CD4-positive, alpha-beta T cell treated with Interleukin-10 for 1 hour (primary cell): ENCODE measurements around the gene TBCD.

ENCODE experiments used
- DNase-seq: peaks from one replicate; pipeline ENCODE4 v3.0.0-alpha.2; 2020

The TBCD gene

DNA sequence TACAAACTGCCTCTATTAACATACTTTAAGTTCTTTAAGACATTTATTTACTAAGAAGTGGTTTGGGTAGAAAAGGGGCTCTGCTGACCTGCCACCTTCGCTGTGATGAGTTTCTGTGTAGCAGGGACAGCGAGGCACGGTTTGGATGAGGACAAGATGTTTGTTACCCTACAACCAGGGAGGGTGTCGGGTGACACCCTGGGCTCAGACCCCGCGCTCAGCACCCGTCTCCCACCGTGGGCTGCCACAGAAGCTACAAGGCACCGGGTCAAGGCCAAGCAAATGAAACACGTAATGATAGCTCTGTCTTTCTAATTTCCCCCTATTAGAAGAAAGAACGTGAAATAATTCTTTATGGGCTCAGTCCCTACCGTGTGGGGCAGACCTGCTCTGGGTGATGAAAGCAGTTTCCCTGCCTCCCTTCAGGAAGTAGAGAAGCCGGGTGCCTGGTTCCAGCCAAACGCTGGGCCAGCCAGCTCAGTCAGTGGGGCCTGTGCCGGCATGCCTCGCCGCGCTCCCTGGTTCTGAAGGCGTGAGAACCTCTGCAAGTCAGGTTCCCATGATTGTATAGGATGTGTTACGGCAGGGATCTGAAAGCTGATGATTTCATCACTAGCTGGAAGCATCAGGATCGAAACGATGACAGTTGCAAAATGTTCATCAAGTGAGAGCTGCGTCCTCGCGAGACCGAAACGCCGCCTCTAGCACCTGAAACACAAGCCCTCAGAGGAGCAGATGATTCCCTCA is 84.1 kb downstream of the TBCD start:
- DNase-seq, result no peak

DNA sequence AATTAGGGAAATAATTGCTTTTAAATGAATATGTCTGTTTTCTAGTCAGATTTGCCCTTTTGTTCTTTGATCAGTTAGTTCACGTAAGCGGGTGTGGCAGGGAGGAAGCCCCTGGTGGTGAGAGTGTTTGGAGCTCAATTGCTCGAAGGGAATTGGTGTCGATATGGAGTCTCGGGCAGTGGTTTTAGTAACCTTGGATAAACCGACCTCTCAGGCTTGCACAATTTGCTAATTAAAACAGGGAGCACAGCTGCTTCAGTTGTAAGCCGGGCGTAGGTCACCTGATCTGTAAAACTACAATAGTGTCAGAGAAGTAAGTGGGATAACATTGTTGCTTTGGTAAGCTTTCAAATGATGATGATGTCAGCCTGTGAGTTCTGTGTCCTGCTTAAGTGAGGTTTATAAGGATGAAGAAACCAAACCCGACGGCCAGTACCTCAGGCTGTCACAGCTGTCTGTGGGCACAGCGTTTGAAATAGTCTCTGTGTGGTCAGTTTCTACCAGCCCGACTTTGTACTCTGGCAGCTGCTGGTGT is 85.0 kb downstream of the TBCD start:
- DNase-seq, result no peak

DNA sequence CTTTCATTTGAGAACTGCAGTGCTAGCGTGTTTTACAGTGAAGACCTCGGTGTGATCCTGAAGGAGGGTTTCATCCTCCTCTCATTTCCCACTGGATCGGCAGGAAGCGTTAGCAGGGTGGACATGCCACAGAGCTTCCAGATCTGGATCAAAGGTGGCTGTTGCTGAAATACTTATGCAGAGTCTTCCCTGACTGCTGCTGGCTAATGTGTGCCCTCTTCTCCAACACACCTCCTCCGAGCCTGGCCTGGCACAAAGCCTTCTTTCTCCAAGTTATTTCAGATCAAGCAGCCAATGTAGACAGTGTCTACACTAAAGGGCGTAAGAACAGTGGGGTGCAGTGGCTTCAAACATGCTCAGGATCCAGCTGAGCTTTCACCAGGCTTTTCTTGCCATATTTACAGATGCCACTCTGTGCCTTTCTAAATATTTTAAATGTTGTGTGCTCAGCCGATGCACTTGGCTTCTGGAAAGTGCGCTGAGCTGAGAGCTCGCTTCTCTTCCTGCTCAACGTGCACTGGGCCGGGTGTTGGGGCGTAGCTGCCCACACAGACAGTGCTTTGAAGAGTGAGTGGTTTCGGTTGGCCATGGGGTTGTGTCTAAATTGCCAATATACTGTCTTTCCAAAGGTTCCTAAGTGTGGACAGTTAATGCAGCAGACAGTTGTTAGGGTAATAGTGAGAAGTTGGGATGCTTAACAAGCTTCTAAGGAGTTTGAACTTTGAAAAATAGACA is 85.9 kb downstream of the TBCD start:
- DNase-seq, result no peak

DNA sequence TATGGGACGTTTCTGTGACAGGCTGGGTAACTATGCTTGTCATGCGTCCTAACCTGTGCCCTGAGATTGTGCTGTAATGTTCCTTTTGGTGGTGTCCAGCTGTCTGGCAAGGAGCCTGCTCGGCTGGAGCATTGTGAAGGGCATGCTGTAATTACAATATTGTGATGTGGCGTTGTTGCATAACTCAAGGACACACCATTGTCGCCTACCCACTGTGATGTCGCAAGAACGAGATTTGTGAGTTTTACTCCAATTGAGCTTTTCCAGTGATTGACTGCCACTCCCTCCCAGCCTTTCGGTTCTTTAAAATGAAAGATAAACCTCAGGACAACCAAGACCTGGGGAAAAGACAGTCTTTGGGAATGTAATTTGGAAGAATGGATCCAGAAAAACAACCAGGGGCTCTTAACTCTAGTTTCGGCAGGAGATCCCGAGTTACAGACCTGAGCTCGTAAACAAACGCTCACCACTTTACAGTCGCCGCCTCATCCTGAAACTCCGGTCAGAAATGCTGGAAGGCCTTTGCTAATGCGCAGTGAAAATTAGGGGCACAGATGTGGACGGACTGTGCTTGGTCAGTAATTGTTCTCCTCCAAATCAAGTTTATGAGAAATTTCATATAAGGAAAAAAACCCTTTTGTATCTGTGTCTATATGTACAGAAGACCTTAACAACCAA is 86.7 kb downstream of the TBCD start:
- no peak for DNase-seq

DNA sequence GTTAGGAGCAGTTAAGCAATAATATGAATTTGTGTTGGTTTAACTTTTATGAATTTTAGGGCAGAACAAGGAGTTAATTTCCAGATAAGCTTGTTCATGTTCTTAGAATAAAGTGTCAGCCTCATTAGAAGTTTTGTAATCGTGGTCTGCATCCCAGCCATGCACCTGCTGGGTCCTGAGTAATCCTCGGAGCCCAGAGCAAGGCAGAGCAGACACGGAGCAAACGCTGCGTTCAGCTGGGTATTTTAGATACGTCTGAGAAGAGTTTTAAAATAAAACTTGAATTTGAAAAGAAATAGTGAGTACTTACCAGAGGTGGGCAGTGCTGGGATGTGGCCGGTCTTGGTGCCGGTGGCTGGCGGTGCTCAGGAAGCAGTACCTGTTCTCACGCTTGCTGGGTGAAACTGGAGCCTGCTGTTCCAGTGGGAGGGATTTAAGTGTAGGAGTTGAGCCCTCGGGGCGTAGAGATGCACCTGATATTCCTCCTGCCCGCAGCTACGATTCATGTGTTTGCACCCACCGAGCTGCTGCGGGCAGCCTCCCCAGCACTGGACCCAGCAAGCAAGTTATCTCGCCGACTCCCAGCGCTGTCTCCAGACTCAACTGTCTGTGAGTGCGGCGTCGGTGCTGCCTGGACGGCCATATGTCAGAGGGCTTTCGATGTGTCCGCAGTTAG is 87.9 kb downstream of the TBCD start, which contains the start of gene ZNF750:
Gene ZNF750 (minus strand): TSS at position 406 of the 676 bp plus-strand sequence. CDS start 7,568 bp downstream, outside the sequence.
- DNase-seq, result no peak

DNA sequence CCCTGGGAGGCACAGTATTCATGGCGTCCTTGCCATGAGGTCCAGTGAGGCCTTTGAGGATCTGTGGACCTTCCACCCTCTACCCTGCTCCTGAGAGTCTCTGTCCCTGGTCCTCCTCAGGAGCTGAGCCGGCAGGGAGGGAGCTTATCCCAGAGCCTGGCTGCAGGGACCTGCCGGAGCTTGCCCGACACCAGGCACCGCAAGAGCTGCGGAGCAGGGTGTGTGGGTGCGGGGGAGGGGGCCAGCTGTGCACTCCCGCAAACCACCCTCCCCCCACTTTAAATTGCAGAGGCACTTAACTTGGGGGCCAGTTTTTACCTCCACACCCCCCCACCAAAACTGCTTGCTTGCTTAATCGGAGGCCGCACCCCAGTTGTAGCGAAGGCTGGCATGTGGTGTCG is 88.6 kb downstream of the TBCD start:
- DNase-seq, result no peak

DNA sequence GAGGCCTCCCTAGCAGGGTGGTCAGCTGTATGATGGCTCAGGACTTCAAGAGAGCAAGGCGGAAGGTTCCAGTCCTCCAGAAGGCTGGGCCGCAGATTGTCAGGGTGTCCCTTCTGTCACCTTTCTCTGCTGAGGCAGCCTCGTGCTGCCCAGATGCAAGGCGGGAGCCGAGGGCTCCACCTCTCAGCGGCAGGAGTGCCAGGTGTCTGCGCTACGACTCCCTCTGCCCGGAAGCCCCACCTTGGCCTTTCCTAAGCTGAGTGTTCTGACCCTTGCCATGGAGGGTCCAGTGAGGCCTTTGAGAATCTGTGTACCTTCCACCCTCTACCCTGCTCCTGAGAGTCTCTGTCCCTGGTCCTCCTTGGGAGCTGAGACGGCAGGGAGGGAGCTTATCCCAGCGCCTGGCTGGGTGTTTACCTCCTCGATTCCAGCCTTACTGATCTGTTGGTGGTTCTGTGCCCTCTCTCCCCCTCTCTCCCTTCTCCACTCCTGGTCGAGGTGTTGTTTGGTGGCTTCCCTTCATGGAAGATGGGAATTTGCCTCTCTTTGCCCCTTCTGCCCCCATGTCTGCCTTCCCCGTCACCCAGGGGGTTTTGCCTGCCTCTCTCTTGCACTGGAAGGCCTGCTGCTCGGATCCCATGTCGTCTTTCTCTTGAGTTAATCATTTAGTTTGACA is 90.2 kb downstream of the TBCD start:
- DNase-seq, result no peak

DNA sequence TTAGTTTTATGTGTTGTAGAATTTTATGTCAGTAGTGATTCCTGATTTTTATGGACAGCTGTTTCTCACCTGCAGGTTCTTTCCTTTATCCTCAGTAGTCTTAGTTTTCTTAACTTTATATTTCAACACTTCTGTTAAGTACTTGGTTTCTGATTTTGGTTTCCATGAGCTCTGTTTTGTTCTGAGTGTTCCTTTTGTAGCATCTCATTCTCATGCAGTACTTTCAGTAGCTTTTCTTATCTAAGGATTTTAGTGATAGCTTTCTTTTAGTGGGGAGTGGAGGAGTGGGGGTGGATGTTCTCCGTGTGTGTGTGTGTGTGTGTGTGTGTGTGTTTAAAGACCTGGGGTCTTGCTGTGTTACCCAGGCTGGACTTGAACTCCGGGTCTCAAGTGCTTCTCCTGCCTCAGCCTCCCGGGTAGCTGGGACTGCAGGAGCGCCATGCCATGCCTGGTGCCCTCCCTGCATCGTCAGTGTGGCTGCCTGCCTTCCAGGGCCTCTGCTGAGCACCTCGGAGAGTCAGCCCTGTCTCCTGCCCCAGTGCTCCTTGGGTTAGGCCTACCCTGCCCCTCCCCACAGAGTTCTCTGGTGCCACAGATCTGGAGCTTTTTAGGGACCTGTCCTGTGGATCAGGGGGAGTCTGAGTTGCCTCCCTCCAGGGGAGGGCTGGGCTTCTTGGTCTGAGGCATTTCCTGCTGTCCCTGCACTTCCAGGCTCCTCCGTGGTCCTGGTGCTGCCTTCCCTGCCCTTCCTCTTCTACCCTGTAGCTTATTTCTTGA is 92.2 kb downstream of the TBCD start:
- no peak for DNase-seq

DNA sequence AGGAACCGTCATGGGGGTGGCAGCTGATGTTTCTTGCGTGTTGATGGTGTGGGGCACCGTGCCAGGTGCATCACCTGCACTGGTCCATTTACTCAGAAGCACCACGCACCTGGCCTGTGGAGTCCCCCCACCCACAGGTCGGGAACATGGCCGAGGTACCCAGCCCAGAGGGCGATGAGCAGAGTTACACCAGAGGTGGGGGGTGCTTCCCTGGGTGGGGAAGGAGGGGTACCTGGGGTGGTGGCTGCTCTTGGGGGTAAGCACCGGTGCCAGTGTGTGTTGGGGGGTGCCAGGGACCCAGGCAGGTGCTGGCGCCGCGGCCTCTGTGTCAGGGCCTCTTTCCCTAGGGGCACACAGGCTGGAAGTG is 92.9 kb downstream of the TBCD start:
- no peak for DNase-seq

DNA sequence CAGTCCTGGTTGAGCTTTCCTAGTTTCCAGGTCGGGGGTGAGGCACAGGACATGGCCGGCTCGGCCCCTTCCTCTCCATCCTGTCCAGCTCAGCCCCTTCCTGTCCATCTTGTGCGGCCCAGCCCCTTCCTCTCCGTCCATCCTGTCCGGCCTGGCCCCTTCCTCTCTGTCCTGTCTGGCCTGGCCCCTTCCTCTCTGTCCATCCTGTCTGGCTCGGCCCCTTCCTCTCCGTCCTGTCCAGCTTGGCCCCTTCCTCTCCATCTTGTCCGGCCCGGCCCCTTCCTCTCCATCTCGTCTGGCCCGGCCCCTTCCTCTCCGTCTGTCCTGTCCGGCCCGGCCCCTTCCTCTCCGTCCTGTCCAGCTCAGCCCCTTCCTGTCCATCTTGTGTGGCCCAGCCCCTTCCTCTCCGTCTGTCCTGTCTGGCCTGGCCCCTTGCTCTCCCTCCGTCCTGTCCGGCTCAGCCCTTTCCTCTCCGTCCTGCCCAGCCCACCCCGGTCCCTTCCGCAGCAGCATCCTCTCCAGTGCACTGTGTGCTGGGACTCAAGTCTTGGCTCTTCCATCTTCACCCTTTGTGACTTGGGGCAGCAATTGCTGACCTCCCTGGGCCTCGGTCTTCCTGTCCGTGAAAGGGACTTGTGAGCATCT is 93.4 kb downstream of the TBCD start:
- DNase-seq, result no peak

DNA sequence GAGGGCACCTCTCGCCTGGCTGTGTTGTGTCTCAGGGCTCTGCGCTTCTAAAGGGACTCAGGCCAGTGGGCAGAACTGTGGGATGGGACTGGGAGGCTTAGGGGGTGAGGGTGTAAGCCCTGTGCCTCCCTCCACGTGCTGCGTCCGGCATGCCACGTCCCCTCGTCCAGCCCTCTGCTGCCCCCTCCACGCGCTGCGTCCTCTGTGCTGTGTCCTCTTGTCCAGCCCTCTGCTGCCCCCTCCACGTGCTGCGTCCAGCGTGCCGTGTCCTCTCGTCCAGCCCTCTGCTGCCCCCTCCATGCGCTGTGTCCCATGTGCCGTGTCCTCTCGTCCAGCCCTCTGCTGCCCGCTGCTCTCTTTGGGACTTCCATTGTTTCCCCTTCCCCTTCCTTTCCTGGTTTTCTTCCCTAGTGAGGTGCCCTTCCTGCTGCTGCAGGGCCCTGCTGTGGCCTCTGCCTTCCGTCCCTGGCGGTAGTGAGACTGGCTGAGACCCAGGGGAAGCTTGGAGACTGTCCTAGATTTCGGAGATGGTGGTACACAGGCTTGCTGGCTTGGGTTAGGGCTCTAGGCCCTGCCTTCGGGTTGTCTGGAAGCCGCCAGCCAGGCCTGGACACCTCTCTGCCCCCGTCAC is 94.3 kb downstream of the TBCD start:
- no peak for DNase-seq

DNA sequence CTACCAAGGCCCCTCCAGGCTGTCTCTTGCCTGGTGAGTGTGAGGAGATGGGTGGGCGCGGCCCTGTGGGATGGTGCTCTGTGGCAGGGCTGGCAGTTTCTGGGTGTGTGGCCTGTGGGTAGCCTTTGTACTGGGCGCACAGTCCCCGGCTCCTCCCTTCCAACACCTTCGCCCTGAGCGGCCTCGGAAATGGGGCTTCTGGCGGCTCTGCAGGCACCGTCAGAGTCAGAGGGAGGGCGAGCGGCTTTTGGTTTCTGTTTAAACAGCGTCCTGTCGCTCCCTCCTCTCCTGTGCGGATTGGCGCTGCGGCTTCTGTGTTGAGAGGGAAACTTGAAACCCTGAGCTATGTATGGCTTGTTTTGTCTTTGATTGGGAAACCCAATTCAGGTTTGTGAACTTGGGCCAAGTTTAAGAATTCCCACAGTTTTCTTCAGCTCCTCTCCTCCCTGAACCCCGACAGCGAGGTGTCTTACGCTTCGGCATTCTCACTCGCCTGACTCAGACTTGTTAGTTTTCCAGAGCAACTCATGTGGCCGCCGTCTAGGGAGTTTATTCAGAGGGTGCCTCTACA is 96.2 kb downstream of the TBCD start:
- peak; percentile 60 for DNase-seq

DNA sequence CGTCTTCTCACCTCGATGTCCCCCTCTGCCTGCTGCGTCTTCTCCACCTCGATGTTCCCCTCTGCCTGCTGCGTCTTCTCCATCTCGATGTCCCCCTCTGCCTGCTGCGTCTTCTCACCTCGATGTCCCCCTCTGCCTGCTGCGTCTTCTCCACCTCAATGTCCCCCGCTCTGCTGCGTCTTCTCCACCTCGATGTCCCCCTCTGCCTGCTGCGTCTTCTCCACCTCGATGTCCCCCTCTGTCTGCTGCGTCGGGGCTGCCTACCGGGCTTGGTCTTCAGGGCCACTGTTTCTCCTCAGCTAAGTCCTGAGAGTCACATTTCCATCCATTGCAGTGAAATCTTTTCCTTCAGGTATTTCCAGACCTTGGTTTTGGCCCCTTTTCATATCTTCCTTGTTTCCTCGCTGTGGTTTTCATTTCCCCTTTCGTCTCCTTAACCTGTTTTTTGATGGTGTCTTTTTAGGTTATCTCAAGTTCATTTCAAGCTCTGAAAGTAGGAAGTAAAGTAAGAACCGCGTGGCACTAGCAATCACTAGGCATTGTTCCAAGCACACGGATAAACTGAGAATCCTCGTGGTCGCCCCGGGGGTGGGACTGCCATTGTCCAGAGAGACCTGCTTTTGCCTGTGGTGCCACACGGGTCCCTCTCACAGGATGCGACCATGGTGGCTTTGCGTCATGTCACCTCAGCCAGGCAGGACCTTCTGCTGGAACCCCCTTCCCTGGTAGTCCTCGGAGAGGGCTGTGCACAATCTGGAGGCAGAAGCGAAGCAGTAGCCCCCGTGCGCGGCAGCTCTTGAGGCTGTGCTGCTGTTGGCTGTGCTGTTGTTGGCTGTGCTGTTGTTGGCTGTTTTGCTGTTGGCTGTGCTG is 97.4 kb downstream of the TBCD start:
- DNase-seq, result no peak

DNA sequence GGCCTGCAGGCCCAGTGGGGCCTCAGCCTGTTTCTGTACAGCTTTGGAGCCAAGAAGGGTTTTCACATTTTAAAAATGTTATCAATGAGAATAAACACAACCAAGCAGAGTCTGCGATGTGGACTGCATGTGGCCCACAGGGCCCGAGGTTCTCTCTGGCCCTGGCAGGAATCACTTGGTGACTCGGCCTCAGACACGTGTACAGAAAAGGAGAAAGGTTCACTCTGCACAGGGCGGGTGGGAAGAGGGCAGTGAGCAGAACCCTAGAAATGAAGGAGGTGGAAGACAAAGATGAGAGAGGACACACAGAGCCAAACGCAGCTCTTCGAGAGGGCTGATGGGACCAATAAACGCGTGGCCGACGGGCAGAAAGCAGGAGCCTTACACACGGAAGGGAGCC is 99.5 kb downstream of the TBCD start:
- no peak for DNase-seq

DNA sequence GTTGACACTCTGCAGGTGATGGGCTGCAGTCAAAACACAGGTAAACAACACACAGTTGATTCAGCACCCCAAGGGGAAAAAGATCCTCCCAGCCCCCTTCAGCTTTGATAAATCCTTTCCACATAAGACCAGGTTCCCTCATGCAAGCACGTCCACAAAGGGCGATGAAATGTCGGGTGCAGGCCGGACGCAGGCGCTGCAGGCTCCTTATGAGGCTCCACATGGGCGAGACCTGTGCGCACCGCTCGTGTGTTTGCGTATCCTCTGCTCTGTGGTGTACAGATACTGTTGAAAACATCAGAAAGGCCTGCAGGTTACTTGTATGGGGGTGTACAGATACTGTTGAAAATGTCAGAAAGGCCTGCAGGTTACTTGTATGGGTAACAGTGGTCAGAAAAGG is 102.4 kb downstream of the TBCD start:
- DNase-seq, result no peak

DNA sequence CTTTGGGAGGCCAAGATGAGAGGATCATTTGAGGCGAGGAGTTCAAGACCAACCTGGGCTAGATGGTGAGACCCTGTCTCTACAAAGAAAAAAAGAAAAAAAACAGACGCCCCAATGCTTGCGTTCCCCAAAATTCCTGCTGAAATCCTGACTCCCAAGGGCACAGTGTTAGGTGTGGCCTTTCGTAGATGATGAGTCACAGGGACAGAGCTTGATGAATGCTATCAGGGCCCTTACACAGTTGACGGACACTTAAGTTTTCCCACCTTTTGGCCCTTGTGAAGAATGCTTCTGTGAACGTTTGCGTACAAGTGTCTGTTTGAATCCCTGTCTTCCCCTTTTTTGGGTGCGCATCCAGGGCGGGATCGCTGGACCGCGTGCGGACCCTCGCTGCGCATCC is 104.5 kb downstream of the TBCD start:
- DNase-seq, result no peak

DNA sequence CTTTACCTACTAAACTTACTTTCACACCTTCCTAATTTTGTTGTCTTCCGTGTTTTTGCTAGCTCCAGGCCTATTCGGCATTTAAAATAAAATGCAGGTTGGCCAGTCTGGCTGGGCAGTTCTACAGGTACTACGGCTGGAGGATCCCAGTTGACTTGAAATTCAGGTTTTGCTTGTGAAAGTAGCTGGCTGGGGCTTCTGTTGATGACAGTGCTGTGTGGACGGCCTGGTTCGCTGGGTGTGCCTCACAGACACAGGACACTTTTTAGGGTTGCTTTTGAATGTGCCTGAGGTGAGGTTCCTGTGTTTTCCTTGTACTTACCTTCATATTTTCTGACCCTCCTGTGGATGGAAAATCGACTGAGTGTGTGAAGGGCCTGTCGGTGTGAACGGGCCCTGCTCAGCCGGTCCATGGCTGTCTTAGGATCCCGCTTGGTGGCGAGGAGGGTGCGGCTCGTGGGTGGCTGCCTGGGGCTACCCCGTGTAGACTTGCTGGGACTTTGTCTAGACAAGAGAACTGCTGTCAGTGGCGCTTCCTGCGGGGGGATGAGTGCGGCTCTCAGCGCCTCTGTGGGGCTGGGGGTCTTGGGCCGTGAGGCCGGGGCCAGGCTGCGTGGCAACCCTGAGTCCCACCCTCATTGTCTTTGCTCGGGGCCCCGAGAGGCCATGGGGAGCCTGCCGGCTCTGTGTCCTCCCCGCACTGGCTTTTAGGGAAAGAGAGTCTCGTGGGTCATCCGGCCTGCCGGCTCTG is 106.7 kb downstream of the TBCD start:
- peak; percentile 41 for DNase-seq
